NCI-H2171 treated with DMSO at 0.1 percent for 48 hours (cell line): ENCODE measurements around the gene IRX3.

ENCODE experiments used
- DNase-seq: peaks from one replicate; lab custom pipeline; 2025; lab: John Stamatoyannopoulos, UW

IRX3 gene

DNA sequence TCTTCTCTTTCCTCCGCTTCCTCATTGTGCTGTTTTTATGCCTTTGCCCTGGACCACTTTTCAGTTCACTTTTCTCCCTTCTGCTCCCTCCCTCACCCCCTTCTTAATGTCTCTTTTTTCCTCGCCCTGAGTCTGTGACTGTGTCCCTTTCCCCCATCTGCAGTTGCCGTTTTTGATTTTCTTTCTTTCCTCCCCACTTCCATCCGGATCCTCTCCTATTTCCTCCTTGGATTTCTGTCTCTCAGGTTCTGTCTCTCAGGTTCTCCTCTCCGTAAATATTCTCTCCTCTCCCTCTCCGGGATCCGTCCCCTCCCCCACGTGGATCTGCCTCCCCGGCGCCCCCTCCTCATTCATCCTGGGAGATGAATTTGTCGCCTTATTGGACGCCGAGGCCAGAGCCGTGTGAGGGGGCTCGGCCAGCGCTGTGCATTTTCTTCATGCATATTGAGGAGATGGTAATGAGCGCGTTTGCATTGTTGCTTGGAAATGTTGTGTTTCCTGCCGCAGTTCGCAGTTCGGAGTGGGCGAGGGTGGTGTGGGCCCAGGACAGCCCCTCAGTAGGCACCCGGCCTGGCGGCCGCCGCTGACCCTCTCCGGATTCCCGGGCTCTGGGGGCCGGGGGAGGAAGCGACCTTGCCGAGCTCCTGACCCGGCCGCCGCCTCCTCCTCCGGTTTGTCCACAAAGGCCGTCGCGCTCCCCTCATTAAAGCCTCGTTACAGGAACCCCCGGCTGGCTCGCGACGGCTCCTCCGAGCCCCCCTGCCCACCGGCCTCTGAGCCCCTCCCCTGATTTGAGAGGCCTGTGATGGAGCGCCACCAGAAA lies 4.5 kb upstream of the IRX3 start:
- DNase-seq, result no peak

DNA sequence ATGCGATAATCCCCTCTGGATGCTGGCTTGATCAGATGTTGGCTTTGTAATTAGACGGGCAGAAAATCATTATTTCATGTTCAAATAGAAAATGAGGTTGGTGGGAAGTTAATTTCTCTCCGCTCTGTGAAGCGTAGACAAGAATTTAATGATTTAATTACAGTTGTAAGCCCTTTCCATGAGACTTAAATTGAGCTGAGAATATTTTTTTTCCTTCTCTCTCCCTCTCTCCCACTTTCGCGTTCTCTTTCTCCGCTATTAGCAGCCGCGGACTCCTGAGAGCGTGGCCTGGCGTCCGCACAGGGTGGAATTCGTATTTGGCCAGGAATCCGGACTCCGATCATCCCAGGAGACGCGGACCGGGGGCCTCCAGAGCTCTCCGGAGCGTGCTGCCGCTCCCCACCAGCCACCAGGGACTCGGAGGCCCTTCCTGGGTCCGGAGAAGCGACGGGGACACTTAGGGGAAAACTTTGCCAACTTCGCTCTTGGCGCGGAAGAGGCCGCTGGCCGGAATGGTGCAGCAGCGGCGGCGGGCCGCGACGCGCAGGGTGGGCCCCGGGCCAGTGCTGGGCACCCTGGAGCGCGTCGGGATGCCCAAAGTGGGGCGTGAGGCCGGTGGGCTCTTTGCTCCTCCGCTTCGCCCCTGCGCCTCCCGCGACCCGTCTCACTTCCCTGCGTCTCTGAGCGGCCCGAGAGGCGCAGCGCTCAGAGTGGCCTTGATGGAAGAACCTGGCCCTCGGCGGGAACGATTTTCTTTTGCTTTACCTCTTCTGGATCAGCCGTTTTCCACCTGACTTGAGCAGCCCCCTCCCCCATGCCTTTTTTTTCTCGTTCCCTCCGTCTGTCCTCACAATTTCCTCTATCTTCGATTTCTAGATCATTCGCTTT lies 3.6 kb upstream of the IRX3 start:
- DNase-seq, result no peak

DNA sequence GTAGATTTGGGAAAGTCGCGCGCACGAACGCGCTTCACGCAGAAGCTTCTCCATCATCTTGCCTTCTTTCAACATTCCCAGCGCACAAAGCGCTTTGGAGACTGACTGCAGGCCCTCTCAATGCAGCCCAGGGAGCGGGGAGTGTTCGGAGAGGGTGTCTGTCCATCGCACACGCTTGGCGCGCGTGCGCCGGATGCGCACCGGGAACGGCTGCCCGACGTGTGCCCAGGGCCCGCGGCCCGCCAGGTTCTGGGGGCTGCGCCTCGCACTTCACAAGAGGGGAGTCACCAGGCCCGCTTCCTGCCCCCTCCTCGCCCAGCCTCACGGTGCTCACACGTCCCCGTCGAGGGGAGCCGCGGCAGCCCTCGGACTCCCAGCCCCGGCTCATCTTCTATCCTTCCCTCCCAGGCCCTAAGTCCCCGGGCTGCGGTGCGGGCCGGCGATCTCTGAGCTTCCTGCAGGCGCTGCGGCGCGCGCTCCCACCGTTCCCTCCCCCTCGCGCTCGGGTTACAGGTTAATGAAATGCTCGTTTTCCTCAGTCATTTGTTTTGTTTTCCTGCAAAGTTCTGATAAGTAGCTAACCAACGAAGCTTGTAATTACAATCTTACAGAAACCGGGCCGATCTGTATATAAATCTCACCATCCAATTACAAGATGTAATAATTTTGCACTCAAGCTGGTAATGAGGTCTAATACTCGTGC lies 2.8 kb upstream of the IRX3 start:
- no peak for DNase-seq

DNA sequence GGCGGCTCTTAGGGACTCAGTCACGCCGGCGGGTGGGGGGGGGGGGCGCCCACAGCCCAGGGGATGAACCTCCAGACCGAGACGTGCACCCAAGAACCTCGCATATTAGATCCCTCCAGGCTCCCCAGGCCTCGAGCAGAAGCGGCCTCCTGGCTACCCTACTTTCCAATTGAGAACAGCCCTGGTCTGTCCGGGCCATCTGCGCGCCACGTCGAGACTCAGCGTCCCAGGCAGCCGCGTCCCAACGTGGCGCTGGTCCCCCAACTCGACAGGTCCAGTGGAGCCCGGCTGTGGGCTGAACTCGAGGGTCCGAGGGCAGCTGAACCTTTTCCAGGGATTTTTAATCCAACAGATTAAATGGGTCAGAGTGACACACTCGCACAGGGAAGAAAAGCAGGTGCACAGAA lies 2.3 kb upstream of the IRX3 start:
- DNase-seq, result no peak

DNA sequence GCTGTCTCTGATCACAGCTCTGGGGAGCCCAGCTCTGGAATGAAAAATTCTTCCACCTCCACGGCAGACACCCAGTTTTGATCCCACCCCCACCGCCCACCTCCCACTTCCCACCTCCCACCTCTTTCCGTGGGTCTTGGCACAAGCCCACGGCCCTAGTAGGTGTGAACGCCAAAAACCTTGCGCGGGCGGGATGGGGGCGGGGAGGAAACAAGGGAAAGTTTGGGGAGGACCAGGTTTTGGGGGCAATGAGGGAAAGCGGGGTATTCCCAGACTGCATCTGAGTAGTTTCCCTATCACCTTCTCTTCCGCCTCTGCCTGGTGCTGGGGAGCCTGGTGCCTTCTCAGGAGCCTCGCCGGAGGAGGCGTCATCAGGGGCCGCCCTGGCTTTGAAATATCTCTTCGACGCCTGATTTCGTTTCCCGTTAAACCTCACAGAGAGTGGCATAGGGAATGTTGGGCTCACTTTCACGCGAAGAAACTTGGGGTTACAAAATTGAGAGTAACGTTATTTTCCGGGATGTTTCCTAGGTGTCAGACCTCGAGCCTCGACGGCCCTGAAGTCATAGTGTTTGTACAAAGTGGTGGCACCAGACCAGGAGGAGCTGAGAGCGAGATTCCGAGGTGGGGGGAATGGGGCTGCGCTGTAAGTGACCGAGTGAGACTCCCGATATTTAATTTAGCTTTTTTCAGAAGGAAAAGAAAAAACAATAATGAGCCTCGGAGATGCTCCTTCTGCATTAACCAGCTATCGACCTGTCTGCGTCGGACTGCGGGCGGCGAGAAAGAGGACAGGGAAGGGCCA lies 1.6 kb upstream of the IRX3 start:
- no peak for DNase-seq

DNA sequence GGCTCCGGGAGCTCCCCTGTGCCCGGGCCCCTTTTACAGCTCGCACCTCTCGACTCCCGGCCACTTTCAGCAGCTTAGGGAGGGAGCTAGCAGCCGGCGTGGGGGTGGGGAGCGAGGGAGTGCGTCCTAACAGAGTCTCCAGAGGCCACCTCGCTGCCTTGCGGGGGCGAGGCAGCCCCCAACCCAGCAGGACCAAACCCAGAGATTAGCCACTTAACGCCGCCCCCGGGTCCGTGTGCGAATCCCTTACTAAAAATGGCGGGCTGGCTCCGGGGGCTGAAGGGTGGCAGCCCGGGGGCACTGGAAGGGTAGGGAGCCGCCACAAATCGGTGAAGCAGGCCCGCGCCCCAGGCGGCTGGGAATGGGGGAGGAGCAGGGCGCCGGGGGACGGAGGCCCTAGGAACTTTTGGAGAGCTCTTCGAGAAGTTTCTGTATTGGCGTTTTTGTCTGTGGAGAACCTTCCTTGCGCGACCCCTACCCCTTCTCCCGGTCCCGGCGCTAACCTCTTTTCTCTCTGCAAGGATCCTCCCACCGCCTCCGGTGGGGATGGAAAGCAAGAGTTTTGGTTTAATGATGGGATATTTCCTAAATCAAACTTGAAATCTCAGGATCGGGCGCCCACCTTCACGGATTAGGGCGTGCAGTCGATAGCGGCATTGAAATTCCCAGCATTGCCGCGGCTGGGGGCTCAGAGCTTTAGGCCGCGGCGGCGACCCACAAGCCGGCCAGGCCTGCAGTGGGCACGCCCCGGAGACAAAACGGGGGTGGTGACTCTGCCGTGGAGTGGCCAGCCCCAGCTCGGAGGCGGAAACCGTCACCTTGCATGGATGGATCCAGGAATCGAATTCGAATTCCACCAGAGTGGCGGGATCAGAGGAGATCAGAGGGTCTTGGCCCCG lies 793 bp upstream of the IRX3 start:
- no peak for DNase-seq

DNA sequence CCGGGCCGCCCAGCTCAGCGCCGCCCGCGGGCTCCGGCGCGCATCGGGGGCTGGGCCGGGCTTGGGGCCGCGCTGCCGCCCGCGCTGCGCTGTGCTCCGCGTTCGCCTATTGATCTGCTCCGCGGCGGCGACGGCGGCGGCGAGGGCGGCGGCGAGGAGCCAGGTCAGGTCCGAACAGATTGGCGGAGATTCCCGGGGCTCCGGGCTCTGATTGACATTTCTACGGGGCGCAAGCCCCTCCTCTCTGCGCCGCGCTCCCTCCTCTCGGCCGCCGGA lies 559 bp downstream of the IRX3 start:
- no peak for DNase-seq

DNA sequence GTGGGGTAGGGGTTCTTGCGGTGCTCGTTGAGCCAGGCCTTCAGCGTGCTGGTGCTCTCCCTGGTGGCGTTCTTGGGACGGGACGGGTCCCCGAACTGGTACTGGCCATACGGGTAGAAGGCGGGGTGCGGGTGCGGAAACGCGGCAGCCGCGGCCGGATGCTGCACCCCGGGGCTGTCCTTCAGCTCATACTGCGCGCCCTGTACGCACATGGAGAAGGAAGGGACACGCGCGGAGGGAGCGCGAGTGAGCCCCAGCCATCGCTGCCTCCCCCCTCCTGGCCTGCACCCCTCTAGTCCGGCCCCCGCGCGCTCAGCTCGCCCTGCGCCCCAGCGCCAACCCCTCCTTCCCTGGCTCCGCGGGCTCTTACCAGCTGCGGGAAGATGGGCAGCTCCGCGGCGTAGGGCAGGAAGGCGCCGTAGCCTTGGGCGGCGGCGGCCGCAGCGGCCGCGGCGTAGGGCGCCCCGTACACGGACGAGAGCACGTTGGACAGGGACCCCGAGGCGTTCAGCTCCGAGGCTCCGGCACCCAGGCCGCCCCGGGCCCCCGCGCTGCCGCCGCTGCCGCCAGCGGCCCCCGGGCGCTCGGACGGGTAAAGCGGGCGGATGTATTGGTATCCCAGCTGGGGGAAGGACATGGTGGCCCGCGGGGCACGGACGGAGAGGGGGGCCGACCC lies 1.0 kb downstream of the IRX3 start:
- DNase-seq, result no peak

DNA sequence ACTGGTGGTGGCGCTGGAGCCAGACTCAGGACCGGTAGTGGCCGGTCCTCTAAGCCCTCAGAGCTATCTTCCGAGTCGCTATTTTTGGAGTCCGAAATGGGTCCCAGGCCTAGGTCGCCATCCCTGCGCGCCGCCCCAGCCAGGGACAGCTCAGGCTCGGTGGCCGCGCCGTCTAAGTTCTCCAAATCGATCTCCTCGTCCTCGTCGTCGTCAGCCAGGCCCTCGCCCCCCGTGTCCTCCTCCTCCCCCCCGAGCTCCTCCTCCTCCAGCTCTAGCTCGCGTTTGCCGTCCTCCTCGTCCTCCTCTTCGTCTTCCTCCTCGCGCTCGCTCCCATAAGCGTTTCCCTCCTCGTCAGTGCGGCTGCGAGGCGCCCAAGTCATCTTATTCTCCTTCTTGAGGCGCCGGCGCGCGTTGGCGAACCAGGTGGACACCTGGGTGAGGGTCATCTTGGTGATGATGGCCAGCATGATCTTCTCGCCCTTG lies 1.6 kb downstream of the IRX3 start:
- no peak for DNase-seq

DNA sequence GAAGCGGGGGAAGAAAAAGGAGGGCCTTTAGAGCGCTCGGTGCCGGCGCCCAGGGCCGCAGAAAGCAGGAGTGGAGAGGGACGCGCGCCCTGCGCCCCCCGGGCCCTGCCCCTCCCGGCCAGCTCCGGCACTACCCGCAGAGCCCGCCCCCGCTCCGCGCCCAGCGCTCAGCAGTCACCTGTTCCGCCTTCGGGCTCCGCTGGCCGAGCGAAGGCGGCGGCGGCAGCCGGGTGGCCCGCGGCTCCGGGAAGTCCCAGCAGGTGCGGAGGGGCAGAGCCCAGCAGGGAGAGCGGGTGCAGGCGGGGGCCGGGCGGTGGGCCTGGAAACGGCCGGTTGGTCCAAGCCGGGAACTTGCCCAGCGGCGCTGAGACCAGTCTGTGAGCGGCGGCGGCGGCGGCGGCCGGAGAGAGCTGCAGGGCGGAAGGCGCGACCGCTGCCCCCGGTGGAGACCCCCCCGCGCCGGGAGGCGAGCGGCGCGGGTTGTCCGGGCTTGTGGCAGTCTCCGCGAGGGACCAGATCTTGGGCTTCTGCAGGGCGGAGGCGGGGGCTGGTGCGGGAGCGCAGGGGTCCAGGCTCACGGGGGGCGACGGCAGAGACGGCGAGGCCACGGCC lies 2.2 kb downstream of the IRX3 start:
- no peak for DNase-seq

DNA sequence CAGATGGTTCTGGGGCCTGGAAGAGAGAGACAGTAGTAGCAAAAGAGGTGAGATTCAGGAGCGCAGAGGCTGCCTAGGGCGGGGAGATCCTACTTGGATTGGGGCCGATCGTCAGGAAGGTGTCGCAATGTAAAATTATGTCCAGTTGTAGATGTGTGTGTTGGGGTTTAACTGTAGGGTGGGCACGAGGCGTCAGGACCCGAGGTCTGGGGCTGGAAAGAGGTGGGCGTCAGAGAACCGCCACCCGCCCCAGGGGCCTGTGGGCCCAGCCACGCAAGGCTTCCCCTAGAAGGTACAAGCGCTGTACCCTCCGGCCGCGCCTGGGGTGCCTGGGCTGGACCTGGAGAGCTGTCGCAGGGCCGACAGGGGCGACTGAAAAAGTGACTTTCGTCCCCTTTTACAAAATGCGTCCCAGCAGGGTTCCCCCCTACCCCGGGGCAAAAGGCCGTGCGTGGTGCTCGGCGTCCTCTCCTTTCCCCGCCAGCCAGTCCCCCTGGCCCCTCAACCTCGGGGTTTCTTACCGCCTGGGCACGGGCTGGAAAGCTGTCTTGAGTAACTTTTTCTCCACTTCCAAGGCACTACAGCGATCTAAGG lies 2.8 kb downstream of the IRX3 start:
- no peak for DNase-seq

DNA sequence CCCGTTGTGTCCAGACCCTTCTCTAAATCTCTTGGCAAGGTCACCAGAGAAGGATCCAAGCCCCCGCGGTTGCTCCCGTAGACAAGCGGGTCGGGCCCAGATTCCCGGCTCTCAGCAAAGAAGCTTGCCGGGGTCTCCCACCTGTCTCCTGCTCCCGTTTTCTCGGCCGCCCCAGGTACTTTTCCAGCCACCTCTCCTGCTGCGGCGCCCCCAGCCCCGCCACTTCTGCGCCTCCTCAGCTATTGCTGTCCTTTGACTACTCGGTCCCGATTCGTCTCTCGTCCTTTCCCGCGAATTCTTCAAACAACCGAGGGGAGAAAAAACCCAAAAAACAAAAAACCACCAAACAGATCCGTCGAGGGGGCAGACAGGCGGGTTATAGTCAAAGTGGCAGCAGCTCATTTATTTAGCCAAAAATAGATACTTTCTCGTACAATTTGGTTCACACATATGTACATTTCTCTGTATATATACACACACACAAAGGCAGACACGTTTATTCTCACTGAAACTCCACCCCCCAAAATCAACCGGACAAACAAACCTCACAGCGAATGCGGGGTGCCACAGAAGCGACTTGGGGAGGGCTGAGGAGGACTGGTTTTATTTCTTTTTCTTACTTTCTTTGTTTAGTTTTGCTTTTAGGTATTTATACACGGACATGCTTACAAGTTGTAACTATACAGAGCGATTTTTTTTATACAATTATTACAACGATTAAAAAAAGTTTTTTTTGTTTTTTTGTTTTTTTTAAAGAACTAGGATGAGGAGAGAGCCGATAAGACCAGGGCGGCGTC lies 3.5 kb downstream of the IRX3 start:
- no peak for DNase-seq

DNA sequence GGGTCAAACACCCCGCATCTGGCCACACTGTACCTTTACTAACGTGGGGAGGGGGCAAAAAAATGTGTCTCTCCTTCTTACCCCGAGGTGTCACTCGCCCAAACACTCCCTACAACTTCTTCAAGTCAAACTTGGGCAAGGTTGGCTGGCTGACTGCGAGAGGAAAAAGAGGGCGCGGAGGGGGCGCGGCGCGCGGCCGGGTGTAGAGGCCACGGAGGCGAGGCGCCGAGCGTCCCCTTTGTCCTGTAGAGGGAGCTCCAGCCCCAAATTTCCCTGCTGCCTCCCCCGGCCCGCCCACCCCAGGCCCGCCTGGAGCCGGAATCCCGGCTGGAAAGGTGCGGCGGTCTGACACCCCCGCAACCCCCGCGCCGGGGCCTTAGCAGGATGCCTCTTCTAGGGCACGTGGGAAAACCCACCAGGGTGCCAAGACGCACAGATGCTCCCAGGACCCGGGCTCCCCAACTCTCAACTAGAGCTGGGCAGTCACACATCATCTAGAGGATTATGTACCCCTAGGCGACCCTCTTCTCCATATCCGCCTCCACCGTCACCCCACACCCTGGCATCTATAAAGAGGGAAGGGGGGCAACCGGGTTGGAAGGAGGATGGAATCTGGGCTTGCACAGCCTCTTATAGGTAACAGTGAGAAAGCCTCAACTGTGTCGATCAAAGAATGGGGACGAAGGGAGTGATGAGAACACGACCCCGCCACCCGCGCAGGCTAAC lies 4.2 kb downstream of the IRX3 start:
- DNase-seq, result no peak

DNA sequence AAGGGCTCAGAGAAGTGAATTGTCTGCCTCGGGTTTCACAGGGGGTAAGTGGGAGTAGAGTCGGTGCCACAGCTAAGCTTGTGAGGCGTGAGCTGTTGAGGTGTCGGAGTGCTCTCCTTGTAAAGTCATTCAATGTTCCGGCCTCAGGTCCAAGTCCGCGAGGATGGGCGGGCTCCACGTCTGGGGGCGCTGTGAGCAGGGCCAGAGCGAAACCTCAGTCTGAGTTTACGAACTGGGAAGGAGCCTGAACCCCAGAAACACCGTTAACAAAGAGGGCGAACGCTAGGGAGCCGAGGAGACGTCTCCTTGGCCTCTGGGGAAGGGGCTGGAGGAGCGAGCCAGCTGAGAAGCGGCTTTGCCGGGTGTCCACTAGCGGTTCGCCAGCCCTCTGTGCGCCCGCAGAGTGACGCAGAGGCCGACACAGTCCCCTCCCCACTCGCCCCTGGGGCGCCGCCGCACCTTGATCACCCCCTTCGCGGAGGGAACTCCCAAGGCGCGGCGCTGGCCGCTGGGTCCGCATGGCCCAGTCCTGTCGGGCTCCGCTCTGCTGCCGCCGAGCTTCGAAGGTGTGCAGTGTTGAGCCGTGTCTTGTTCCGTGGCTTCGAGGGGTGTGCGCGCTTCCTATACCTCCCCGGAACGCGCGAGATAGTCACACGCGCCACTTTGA lies 4.9 kb downstream of the IRX3 start:
- no peak for DNase-seq

DNA sequence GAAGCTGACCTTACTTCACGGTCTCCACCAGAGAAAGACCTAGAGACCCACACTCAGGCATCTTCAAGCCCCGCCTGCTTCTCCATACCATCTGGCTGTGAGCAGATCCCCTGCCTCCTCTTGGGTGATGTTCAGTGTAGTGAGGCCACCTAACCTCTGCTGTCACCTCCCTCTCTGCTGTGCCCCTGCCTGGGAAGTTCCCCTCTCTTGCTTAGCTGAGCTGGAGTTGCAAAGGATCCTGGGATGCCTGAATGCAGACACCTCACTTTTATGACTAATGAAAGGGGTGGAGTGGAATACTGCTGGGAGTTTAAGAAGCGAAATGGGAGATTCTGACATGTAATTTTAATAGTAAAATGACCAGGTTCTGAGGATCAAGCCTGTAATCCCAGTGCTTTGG lies 5.8 kb downstream of the IRX3 start:
- no peak for DNase-seq

DNA sequence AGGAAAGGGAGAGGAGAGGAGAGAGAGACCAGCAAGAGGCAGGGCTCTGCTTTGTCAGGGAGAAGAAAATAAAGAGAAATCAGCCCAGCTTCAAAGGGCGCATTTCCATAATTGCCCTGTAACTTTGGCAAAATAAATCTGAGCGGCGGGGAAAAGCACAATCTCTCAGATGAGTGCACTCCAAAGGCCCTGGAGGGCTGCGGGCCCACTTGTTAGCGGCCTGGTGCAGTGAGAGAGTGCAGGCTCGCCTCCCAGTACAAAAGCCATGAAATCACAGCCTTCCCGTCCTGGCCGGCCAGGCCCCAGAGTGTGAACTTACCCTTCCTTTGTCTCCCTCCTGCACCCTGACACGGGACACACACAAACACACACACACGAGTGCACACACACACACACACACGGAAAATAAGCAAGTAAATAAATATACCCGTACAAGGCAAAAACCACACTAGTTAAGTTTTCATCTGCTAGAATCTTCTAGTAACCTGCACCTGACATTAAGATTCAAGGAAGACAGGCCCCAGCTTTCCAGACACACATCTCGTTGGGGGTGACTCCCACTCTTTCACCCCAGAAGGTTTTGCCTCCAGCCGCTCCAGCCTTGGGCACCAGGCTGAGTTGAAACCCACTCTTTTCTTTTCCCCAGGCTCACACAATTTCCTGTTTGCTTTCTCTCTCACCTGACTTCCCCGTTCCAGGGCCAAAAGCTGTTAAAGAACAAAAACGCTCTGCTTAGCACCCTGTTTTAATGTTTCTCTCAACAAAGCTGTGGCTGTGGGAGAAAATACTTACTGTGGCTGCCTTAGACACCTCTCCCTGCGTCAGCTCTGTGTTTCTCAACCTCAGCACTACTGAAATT lies 8.5 kb downstream of the IRX3 start:
- DNase-seq, result no peak
